ENCODE results near the gene SNX30. TPM values are rescaled to one million over a fixed set of nuclear protein-coding genes. Genes with fewer than 3 reads are reported as not detected.

SNX30 gene
- total RNA-seq, 1 donor from 2014 or later, result 22.5 TPM

- no peak for DNase-seq (ENCODE audit: low read depth)
- H3K36me3 ChIP-seq (ENCODE audit: control insufficient read depth, insufficient read depth, low read length), result no peaks in the 10 kb centered on the region
- no peaks in the 10 kb centered on the region for H3K27me3 ChIP-seq (ENCODE audit: control insufficient read depth, insufficient read depth, low read length)
- no peak overlapping the region for H3K4me3 ChIP-seq (ENCODE audit: low read depth, low read length)
- TF ChIP-seq, protein P1, sequence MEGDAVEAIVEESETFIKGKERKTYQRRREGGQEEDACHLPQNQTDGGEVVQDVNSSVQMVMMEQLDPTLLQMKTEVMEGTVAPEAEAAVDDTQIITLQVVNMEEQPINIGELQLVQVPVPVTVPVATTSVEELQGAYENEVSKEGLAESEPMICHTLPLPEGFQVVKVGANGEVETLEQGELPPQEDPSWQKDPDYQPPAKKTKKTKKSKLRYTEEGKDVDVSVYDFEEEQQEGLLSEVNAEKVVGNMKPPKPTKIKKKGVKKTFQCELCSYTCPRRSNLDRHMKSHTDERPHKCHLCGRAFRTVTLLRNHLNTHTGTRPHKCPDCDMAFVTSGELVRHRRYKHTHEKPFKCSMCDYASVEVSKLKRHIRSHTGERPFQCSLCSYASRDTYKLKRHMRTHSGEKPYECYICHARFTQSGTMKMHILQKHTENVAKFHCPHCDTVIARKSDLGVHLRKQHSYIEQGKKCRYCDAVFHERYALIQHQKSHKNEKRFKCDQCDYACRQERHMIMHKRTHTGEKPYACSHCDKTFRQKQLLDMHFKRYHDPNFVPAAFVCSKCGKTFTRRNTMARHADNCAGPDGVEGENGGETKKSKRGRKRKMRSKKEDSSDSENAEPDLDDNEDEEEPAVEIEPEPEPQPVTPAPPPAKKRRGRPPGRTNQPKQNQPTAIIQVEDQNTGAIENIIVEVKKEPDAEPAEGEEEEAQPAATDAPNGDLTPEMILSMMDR (IDR thresholded peaks at IDR 0.05; ENCODE audit: insufficient read depth, low read length, poor library complexity, severe bottlenecking), result no peak
Measured at GRCh38 chr9:112726428-112726827, 24.1 kb upstream of the SNX30 start.

DNA sequence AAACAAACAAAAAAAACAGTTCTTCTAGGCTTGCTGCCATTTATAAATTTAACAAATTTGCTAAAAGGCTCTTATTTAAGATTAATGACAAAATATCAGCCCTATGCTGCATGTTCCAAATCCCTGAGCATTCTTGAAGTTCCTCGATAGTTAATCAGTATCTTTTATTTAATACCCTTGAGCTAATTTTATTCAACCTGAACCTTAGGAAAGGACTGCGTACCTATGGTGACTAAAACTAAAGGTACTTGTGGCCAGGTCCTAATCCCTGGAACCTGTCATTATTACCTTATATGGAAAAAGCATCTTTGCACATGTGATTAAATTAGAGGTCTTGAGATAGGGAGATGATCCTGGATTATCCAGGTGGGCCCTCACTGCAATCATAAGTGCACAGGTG lies 22.2 kb upstream of the SNX30 start:
- Histone ChIP-seq H3K27me3 (ENCODE audit: control insufficient read depth, insufficient read depth, low read length) (no peaks in the 10 kb centered on the region), H3K36me3 (ENCODE audit: control insufficient read depth, insufficient read depth, low read length) (no peaks in the 10 kb centered on the region), H3K4me3 (ENCODE audit: low read depth, low read length) (no peak overlapping the region)
- TF ChIP-seq, protein P1 (IDR thresholded peaks at IDR 0.05; ENCODE audit: insufficient read depth, low read length, poor library complexity, severe bottlenecking), result no peak
- DNase-seq (ENCODE audit: low read depth), result no peak

GRCh38 chr9:112731971-112732370 lies 18.6 kb upstream of the SNX30 start:
- TF ChIP-seq, protein P1 (IDR thresholded peaks at IDR 0.05; ENCODE audit: insufficient read depth, low read length, poor library complexity, severe bottlenecking), result no peak
- Histone ChIP-seq H3K27me3 (ENCODE audit: control insufficient read depth, insufficient read depth, low read length) (no peaks in the 10 kb centered on the region), H3K36me3 (ENCODE audit: control insufficient read depth, insufficient read depth, low read length) (no peaks in the 10 kb centered on the region), H3K4me3 (ENCODE audit: low read depth, low read length) (no peak overlapping the region)
- DNase-seq (ENCODE audit: low read depth), result peak; percentile 59

- no peak for DNase-seq (ENCODE audit: low read depth)
- Histone ChIP-seq H3K36me3 (ENCODE audit: control insufficient read depth, insufficient read depth, low read length) (no peaks in the 10 kb centered on the region), H3K27me3 (ENCODE audit: control insufficient read depth, insufficient read depth, low read length) (no peaks in the 10 kb centered on the region), H3K4me3 (ENCODE audit: low read depth, low read length) (no peak overlapping the region)
- TF ChIP-seq, protein P1 (IDR thresholded peaks at IDR 0.05; ENCODE audit: insufficient read depth, low read length, poor library complexity, severe bottlenecking), result no peak
Measured at GRCh38 chr9:112734892-112735291, 15.7 kb upstream of the SNX30 start.

DNA sequence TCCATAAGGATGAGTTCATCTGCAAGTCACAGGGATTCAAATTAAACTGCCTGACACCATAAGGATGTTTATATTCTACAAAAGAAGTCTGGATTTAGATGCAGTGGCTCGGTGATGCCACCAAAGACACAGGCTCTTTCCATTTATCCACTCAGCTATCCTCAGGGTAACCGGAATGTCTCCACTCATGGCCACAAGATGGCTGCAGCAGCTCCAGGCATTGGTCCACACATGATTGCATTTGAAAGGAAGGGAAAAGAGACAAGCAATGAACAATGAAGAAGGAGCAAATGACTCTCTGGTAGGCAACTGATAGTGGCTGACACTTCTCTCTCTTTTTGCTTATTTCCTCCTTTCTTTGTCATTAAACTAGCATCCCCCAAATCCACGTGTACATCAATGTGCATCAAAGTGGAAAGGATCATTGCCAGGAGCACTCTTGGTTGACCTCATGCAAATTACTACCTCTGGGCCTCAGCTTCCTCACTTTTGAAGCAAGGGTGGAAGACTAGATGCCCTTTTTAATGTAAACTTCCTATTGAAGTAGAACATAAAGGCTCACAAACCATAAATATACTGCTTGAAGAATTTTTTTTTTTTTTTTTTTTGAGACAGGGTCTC lies 7.2 kb upstream of the SNX30 start:
- Histone ChIP-seq H3K27me3 (ENCODE audit: control insufficient read depth, insufficient read depth, low read length) (no peaks in the 10 kb centered on the region), H3K4me3 (ENCODE audit: low read depth, low read length) (no peak overlapping the region), H3K36me3 (ENCODE audit: control insufficient read depth, insufficient read depth, low read length) (no peaks in the 10 kb centered on the region)
- DNase-seq (ENCODE audit: low read depth), result no peak
- TF ChIP-seq, protein P1 (IDR thresholded peaks at IDR 0.05; ENCODE audit: insufficient read depth, low read length, poor library complexity, severe bottlenecking), result no peak

- no peak for DNase-seq (ENCODE audit: low read depth)
- H3K4me3 ChIP-seq (ENCODE audit: low read depth, low read length), result no peak overlapping the region
- H3K27me3 ChIP-seq (ENCODE audit: control insufficient read depth, insufficient read depth, low read length), result no peaks in the 10 kb centered on the region
- TF ChIP-seq, protein P1 (IDR thresholded peaks at IDR 0.05; ENCODE audit: insufficient read depth, low read length, poor library complexity, severe bottlenecking), result no peak
- H3K36me3 ChIP-seq (ENCODE audit: control insufficient read depth, insufficient read depth, low read length), result no peaks in the 10 kb centered on the region
Measured at GRCh38 chr9:112744177-112744576, 6.4 kb upstream of the SNX30 start.
